ENCODE data around the gene CFAP299.

- TF ChIP-seq CTCF (IDR thresholded peaks at IDR 0.05; ENCODE audit: low read length) (no peak), EZH2 (IDR thresholded peaks at IDR 0.05; ENCODE audit: borderline replicate concordance, low read length) (no peak)
Observed at GRCh38 chr4:80731436-80731835, 395.9 kb downstream of the CFAP299 start.
